ENCODE measurements around the gene FIG4.
"Not testable (repeated sequence)": the region's sequence is repeated elsewhere in the genome, so short reads cannot be mapped to it uniquely, and the experiment has no call there.

Gene FIG4

GRCh38 chr6:109705258-109705657 lies 14.2 kb downstream of the FIG4 start:
- DNase-seq: no peak

- DNase-seq: no peak
Observed at GRCh38 chr6:109706513-109706912, 15.4 kb downstream of the FIG4 start.

- not testable (repeated sequence) for DNase-seq
Observed at GRCh38 chr6:109708099-109708498, 17.0 kb downstream of the FIG4 start.

GRCh38 chr6:109713097-109713496 lies 22.0 kb downstream of the FIG4 start:
- DNase-seq: no peak

GRCh38 chr6:109714166-109714565 lies 23.1 kb downstream of the FIG4 start:
- DNase-seq: no peak

- no peak for DNase-seq
Observed at GRCh38 chr6:109714611-109715010, 23.5 kb downstream of the FIG4 start.

- DNase-seq: no peak
Observed at GRCh38 chr6:109715616-109716015, 24.5 kb downstream of the FIG4 start.

- no peak for DNase-seq
Observed at GRCh38 chr6:109717971-109718370, 26.9 kb downstream of the FIG4 start.

GRCh38 chr6:109718991-109719390 lies 27.9 kb downstream of the FIG4 start:
- no peak for DNase-seq

- DNase-seq: no peak
Observed at GRCh38 chr6:109720311-109720710, 29.2 kb downstream of the FIG4 start.

- DNase-seq: no peak
Observed at GRCh38 chr6:109722011-109722410, 30.9 kb downstream of the FIG4 start.

GRCh38 chr6:109722564-109723254 lies 31.6 kb downstream of the FIG4 start:
- DNase-seq: no peak

- DNase-seq: not testable (repeated sequence)
Observed at GRCh38 chr6:109725250-109725649, 34.2 kb downstream of the FIG4 start.

GRCh38 chr6:109736273-109737025 lies 45.4 kb downstream of the FIG4 start:
- DNase-seq: no peak

- no peak for DNase-seq
Observed at GRCh38 chr6:109738255-109738654, 47.2 kb downstream of the FIG4 start.

GRCh38 chr6:109738667-109739066 lies 47.6 kb downstream of the FIG4 start:
- no peak for DNase-seq

GRCh38 chr6:109739686-109740085 lies 48.6 kb downstream of the FIG4 start:
- no peak for DNase-seq

GRCh38 chr6:109740787-109741186 lies 49.7 kb downstream of the FIG4 start:
- no peak for DNase-seq

GRCh38 chr6:109743739-109744138 lies 52.6 kb downstream of the FIG4 start:
- DNase-seq: no peak

GRCh38 chr6:109744779-109745178 lies 53.7 kb downstream of the FIG4 start:
- DNase-seq: not testable (repeated sequence)

GRCh38 chr6:109747221-109747620 lies 56.1 kb downstream of the FIG4 start:
- DNase-seq: no peak

GRCh38 chr6:109759098-109759955 lies 68.2 kb downstream of the FIG4 start:
- no peak for DNase-seq

- DNase-seq: no peak
Observed at GRCh38 chr6:109760208-109760607, 69.1 kb downstream of the FIG4 start.

- no peak for DNase-seq
Observed at GRCh38 chr6:109762166-109762565, 71.1 kb downstream of the FIG4 start.
